Measurements from ENCODE around the gene RFC5.

GRCh38 chr12:118033902-118034301 is 17.4 kb downstream of the RFC5 start:
- TF ChIP-seq, protein P1, sequence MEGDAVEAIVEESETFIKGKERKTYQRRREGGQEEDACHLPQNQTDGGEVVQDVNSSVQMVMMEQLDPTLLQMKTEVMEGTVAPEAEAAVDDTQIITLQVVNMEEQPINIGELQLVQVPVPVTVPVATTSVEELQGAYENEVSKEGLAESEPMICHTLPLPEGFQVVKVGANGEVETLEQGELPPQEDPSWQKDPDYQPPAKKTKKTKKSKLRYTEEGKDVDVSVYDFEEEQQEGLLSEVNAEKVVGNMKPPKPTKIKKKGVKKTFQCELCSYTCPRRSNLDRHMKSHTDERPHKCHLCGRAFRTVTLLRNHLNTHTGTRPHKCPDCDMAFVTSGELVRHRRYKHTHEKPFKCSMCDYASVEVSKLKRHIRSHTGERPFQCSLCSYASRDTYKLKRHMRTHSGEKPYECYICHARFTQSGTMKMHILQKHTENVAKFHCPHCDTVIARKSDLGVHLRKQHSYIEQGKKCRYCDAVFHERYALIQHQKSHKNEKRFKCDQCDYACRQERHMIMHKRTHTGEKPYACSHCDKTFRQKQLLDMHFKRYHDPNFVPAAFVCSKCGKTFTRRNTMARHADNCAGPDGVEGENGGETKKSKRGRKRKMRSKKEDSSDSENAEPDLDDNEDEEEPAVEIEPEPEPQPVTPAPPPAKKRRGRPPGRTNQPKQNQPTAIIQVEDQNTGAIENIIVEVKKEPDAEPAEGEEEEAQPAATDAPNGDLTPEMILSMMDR (IDR thresholded peaks at IDR 0.05 in 2 of 3, conservative IDR thresholded peaks at IDR 0.05 in 1 of 3; ENCODE audit: borderline replicate concordance in 1 of 3, insufficient read depth in 1 of 3, low read depth in 2 of 3, low read length in 2 of 3), result no peak
- no peak for TF ChIP-seq POLR2A (IDR thresholded peaks at IDR 0.05; ENCODE audit: borderline replicate concordance, extremely low read depth, insufficient read depth, insufficient read length)
- TF ChIP-seq POLR2AphosphoS5 (IDR thresholded peaks at IDR 0.05; ENCODE audit: low read depth, low read length), result peak; percentile 12; the same call in 1 of the 2 replicates
- no peak for TF ChIP-seq EZH2 (IDR thresholded peaks at IDR 0.05)
- no peak for TF ChIP-seq YY1 (IDR thresholded peaks at IDR 0.05; ENCODE audit: extremely low read depth, insufficient replicate concordance, low read depth, low read length)
- no peak for TF ChIP-seq ZNF274 (IDR thresholded peaks at IDR 0.05; ENCODE audit: low read depth, low read length)
- no peak for TF ChIP-seq CEBPB (IDR thresholded peaks at IDR 0.05; ENCODE audit: low read depth)
- TF ChIP-seq REST (IDR thresholded peaks at IDR 0.05; ENCODE audit: low read depth), result no peak
- no peak for TF ChIP-seq EZH2phosphoT487 (IDR thresholded peaks at IDR 0.05; ENCODE audit: borderline replicate concordance)
